Activated T-helper 9 cell treated with anti-CD3 and anti-CD28 coated beads, Interleukin-2, amount 50 U/mL, for 16 hours (primary cell): Measurements from ENCODE around the gene CEACAM5.

ENCODE experiments used
- DNase-seq: peaks from one replicate; pipeline ENCODE4 v3.0.0-alpha.2; 2020; ENCODE audit warnings: low read depth

Gene CEACAM5

GRCh38 chr19:41708481-41708880 is at the start of gene CEACAM5:
TSS of gene CEACAM5 (plus strand) at chr19:41708626. CDS start at chr19:41708732, 106 bp downstream.
- DNase-seq = no peak

- no peak for DNase-seq
Measured at GRCh38 chr19:41666075-41666474, 42.4 kb upstream of the CEACAM5 start.

- no peak for DNase-seq
Measured at GRCh38 chr19:41668315-41668714, 40.1 kb upstream of the CEACAM5 start.

GRCh38 chr19:41670755-41671154 is 37.7 kb upstream of the CEACAM5 start:
- no peak for DNase-seq

GRCh38 chr19:41671486-41671885 is 36.9 kb upstream of the CEACAM5 start:
- no peak for DNase-seq

- DNase-seq = no peak
Measured at GRCh38 chr19:41682437-41682836, 26.0 kb upstream of the CEACAM5 start.

- DNase-seq = no peak
Measured at GRCh38 chr19:41687419-41687818, 21.0 kb upstream of the CEACAM5 start.

GRCh38 chr19:41688098-41688497 is 20.3 kb upstream of the CEACAM5 start, which contains the start of gene CEACAM7:
TSS of gene CEACAM7 (minus strand) at chr19:41688270. CDS start at chr19:41688165, 105 bp downstream.
- no peak for DNase-seq

- no peak for DNase-seq
Measured at GRCh38 chr19:41688687-41689086, 19.7 kb upstream of the CEACAM5 start.

GRCh38 chr19:41689993-41690800 is 18.2 kb upstream of the CEACAM5 start:
- DNase-seq = no peak

GRCh38 chr19:41690801-41691065 is 17.7 kb upstream of the CEACAM5 start:
- DNase-seq = no peak

GRCh38 chr19:41691268-41691970 is 17.0 kb upstream of the CEACAM5 start:
- DNase-seq = no peak

GRCh38 chr19:41694196-41694595 is 14.2 kb upstream of the CEACAM5 start:
- DNase-seq = no peak

- no peak for DNase-seq
Measured at GRCh38 chr19:41694831-41695635, 13.4 kb upstream of the CEACAM5 start.

- no peak for DNase-seq
Measured at GRCh38 chr19:41695745-41696144, 12.7 kb upstream of the CEACAM5 start.

- DNase-seq = no peak
Measured at GRCh38 chr19:41696402-41697197, 11.8 kb upstream of the CEACAM5 start.

- no peak for DNase-seq
Measured at GRCh38 chr19:41697198-41697855, 11.1 kb upstream of the CEACAM5 start.

GRCh38 chr19:41698746-41699230 is 9.6 kb upstream of the CEACAM5 start:
- DNase-seq = no peak

- DNase-seq = no peak
Measured at GRCh38 chr19:41699231-41699967, 9.0 kb upstream of the CEACAM5 start.

GRCh38 chr19:41699968-41700323 is 8.5 kb upstream of the CEACAM5 start:
- DNase-seq = no peak
